Stimulated activated CD4-positive, alpha-beta T cell treated with anti-CD3 and anti-CD28 coated beads, Interleukin-2, amount 100 ng/mL, for 48 hours (primary cell): ENCODE results near the gene ENTHD1.

Experiments
- DNase-seq, 2 donors: peaks; one replicate each; pipeline ENCODE4 v3.0.0-alpha.2; 2020

The ENTHD1 gene

DNA sequence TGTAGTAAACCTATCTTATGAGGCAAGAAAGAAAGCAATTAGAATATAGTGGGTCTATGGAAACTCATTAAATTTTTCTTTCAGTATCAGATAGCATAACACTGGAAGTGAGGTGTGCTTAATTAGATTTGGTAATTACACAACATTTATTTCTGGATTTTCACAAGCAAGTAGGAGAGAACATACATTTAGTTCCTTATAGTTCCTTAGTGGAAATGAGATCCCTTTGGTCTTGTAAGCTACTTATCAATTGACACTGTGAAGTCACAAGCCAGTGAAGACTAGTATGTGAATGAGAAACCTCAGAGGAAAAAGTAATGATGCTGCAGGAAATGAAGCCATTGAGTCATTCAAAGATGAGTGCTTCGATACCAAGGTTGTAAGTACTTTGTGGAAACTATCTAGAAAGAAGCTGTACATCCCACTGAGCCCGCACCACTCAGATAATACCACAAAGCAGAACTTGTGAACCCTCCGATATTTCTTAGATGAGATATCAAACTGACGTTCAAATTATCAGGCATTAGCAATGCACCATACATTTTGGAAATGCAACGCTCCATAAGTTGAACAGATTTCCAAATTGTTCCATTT lies 53.5 kb downstream of the ENTHD1 start:
- peak; percentile 7 to 12 for DNase-seq

- DNase-seq = no peak
Measured at GRCh38 chr22:39839204-39839603, 54.4 kb downstream of the ENTHD1 start.

DNA sequence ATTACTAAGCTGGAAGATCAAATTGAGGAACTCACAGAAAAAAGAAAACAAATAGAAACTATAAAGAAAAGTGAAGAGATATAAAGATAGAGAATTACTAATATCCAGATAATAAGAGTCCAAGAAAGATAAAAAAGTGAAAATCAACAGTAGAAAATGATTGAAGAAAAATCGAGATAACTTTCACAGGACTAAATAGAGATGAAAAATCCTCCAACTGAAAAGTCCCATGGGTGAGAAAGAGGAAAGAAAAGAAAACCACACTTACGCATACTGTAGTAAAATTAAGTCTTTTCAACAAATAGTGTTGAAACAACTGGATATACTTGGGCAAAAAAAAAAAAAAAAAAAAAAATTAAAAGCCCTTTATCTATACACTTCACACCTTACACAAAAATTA lies 60.0 kb downstream of the ENTHD1 start:
- DNase-seq = no peak

- DNase-seq = no peak
Measured at GRCh38 chr22:39833093-39833492, 60.5 kb downstream of the ENTHD1 start.

DNA sequence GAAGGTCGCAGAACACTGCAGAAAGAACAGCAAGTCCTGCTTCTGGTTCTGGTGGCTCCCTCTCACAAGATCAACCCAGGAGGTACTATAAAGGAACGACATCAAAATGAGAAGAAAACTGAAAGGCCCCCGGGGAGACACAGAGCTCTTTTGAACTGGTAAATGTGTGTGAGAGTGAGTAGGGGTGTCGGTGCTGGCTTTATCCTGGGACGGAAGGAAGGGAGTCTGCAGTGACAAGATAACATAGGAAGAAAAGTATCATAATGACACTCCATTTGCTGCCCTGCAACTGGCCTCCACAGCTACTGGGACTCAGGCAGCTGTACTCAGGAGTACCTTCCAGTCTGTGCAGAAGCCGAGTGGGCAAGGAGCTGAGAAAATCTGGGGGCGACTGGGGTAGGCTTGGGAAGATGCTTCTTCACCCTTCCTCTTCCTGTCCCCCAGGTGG lies 60.9 kb downstream of the ENTHD1 start:
- no peak for DNase-seq

DNA sequence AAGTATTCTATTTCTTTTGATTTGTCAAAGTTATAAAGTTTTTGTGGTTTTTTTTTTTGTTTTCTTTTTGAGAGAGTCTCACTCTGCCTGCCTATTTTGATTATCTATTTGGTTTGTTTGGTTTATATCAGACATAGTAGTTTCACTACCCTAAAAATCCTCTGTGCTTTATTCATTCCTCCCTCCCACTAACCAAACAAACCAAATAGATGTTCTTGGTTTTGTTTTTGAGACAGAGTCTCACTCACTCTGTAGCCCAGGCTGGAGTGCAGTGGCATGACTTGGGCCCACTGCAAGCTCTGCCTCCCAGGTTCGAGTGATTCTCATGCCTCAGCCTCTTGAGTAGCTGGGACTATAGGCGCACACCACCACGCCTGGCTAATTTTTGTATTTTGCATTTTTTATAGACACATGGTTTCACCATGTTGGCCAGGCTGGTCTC lies 67.9 kb downstream of the ENTHD1 start:
- no peak for DNase-seq

DNA sequence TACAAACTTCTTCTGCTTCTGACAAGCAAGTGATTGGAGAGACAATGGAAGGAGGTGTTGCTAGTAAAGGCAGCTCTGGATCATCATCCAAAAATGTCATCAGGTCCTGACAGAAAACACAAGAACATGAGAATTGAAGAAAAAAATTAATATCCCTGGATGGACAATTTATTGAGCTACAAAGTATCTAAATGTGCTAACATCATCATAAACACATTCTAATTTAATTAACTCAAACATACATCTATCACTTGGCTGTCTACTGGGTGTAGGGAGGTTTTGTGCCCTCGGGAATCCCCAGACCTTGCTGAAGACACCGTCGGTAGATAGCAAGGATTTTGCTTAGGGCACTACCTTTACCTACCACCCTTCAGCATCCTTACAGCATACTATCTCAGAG lies 72.6 kb downstream of the ENTHD1 start:
- DNase-seq = no peak

DNA sequence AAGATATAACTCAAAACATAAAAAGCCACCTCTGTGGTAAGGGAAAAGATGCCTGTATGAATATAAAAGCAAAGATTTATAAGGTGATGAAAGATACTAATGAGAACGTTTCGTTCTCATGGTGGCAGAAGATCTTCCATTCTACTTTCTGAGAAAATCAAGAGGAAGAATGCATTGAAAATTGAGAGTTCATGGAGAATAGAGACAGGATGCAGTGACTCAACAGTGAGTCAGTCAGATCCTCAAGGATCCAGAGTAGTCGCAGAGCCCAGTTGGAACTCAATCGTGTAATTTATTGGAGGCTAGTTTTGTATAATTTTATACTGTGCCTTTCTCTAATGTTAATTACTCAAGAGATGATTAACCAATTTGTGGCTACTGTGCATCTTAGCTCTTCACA lies 73.3 kb downstream of the ENTHD1 start:
- DNase-seq = no peak

DNA sequence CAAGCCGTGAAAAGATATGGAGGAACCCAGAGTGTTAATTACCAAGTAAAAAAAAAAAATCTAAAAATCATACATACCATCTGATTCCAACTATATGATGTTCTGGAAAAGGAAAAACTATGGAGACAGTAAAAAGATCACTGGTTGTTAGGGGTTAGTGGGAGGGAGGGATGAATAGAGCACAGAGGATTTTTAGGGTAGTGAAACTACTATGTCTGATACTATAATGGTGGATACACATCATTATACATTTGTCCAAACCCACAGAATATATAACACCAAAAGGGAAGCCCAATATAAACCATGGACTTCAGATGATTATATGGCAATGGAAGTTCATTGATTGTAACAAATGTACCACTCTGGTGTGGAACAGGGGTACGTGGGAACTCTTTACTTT lies 74.1 kb downstream of the ENTHD1 start:
- DNase-seq = no peak

DNA sequence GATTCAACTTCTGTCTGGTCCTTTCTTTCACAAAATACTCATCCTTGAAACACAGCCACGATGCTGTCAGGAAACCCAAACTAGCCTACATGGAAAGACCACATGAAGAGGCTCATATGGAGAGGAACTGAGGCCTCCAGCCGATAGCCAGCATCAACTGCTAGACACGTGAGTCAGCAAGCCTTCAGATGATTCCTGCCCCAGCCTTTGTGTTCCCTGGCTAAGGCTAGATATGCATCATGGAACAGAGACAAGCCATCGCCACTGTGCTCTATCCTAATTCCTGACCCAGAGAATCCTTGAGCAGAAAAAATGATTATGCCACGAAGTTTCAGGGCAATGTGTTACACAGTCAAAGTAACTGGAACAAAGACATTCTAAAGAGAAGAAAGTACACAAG lies 75.5 kb downstream of the ENTHD1 start:
- DNase-seq = no peak

DNA sequence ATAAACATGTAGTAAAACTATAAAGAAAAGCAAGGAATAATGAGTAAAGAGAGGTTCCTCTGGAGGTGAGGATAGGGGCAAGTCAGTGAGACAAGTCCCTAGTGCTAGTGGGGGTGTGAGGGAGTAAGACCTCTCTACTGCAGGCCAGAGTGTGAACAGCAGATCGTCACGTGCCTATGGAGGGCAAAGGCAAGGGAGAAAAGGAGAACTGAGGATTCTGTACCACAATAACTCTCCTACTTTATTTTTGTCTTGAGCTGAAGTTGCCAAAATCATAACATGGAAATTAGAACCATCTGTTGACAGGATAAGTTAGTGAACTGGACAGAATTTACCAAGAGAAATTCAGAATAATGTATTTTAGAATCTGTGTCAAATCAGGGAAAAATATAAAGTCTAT lies 77.6 kb downstream of the ENTHD1 start:
- DNase-seq = no peak

DNA sequence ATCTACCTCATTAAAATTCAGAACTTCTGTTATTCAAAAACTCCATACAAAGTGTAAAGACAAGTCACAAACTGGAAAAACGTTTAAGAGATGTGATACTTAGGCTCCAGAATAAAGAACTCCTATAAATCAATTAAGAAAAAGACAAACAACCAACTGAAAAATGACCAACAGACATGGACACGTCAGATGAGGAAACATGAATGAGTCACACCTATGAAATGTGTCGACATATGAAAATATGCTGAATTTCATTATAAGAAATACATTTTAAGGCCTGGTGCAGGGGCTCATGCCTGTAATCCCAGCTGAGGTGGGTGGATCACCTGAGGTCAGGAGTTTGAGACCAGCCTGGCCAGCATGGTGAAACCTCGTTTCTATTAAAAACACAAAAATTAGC lies 78.7 kb downstream of the ENTHD1 start:
- no peak for DNase-seq

- no peak for DNase-seq
Measured at GRCh38 chr22:39809772-39810557, 83.6 kb downstream of the ENTHD1 start.

DNA sequence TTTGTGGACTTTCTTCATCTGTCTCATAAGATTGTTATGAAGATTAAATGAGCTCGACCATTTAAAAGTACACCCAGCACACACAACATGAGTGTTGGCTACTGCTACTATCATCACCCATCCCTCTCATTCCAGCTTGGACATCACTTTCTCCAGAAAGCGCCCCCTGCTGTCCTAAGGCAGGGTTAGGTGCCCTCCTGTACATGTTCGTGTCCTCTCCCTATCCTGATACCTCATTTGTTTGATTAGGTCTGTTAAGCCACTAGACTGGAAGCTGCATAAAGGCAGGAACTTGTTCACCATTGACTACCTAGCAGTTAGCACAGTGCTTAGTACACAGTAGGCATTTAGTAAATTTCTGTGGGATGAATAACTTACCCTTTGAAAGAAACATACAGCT lies 85.5 kb downstream of the ENTHD1 start:
- DNase-seq = peak; percentile 41 to 47

- no peak for DNase-seq
Measured at GRCh38 chr22:39806109-39806508, 87.5 kb downstream of the ENTHD1 start.

DNA sequence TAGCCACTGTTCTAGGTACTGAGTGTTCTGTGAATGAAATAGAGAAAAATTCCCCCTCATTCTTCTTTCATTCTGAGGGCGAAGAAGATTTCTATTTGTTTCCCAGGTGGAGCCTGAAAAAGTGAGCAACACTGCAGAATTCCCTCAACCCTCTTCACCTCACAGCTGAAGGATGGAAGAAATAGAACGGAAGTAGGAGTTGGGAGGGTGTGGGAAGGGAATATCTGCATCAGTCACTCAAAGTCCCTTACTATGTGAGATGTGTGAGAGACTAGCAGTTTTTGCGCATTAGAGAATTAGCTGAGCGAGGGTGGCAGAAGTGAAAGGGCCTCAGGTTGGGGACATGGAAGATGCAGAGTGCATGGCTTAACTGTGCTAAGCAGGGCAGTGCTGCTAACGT lies 88.4 kb downstream of the ENTHD1 start:
- DNase-seq = no peak

- no peak for DNase-seq
Measured at GRCh38 chr22:39802682-39803081, 90.9 kb downstream of the ENTHD1 start.

GRCh38 chr22:39800790-39801520 lies 92.6 kb downstream of the ENTHD1 start:
- no peak for DNase-seq

DNA sequence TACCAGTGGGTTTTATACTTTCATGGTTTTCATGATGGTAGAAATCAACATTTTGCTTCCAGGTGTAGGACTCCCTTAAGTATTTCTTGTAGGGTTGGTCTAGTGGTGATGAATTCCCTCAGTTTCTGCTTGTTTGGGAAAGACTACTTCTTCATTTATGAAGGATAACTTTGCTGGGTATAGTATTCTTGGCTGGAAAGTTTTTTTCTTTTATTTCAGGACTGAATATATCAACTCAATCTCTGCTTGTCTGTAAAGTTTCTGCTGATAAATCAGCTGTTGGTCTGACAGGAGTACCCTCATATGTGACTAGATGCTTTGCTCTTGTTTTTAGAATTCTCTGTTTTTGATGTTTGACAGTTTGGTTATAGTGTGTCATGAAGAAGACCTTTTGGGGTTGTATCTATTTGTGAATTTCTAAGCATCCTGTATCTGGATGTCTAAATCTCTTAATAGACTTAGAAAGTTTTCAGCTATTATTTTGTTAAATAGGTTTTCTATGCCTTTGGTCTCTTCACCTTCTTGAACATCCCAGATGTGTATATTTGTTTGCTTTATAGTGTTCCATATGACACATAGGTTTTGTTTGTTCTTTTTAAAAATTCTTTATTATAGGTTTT lies 95.9 kb downstream of the ENTHD1 start:
- no peak for DNase-seq

- no peak for DNase-seq
Measured at GRCh38 chr22:39789788-39790187, 103.8 kb downstream of the ENTHD1 start.

DNA sequence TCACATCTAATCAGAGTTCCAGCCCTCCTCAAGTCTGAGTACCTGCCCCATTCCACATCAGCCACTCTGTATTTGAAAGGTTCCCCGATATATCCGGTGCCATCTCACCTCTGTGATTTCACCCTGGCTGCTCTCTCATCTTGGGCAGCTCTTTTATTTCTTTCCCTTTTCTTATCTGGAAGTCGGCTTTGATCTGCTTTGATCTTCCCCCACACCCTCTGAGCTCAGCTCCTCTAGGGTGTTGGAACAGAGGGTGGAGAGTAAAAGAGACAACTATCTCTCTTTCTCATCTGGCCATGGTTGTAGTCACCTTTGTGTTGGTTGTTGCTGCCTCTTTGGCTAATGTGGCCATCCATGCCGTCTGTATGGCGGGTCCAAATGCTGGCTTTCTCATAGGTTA lies 108.3 kb downstream of the ENTHD1 start:
- no peak for DNase-seq

DNA sequence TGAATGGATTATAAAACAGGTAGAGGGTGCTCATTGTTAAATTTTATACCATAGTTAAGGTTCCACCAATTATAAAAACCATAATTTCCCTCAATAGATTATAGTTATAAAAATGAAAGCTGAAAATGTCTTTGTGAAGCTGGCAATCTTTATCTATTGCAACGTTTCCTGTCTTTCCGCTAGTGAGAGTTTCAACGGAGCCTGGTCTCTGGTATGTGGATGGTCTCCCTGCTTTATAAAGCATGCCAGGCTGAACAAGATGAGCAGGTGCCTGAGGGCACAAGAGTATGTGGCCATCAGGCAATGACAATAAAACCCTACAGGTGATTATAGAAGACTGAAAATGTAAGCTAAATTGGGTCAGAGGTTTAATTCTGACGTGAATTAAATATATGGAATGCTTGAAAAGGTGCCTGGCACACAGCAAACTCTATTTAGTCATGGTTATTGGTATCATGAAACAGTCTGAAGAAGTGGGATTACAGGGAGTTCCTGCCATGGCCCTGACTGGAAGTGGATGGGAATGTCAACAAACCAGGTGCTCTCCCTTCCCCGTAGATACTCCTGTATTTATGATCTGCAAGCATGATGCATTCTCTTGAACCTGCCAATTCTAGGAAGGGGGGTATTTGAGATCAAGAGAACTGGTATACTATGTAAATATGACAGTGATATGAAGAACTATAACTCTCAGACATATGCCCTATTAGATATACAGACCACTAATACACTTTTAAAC lies 115.7 kb downstream of the ENTHD1 start:
- no peak for DNase-seq
